Measurements from ENCODE around the gene SYT10.

GRCh38 chr12:33438851-33439586 is 600 bp downstream of the SYT10 start:
- TF ChIP-seq CHD2 (IDR thresholded peaks at IDR 0.05; ENCODE audit: low read length, partially characterized antibody), result no peak
- TF ChIP-seq ELF1 (IDR thresholded peaks at IDR 0.05), result no peak
- no peak for TF ChIP-seq MAX (IDR thresholded peaks at IDR 0.05; ENCODE audit: low read depth)
- no peak for TF ChIP-seq GABPA (IDR thresholded peaks at IDR 0.05; ENCODE audit: low read depth)
- TF ChIP-seq SIN3A (IDR thresholded peaks at IDR 0.05; ENCODE audit: borderline replicate concordance, low read depth, low read length), result no peak
